Measurements from ENCODE around the gene CHSY1.
A peak's percentile ranks its signal among the peaks of the same experiment; 100 is the strongest.

CHSY1 gene

GRCh38 chr15:101181349-101181748 is 70.5 kb downstream of the CHSY1 start:
- Histone ChIP-seq H3K4me1 (ENCODE audit: control insufficient read depth, insufficient read depth, low read length) (peaks cover 39% of the 10 kb centered on the region), H3K27me3 (ENCODE audit: control insufficient read depth, insufficient read depth, low read length) (no peaks in the 10 kb centered on the region), H3K4me2 (ENCODE audit: low read length) (no peak overlapping the region)

GRCh38 chr15:101180620-101181307 is 71.1 kb downstream of the CHSY1 start:
- no peaks in the 10 kb centered on the region for H3K9me3 ChIP-seq (replicated peaks; ENCODE audit: low read length)
- H3K27me3 ChIP-seq (ENCODE audit: control insufficient read depth, insufficient read depth, low read length): no peaks in the 10 kb centered on the region
- peaks cover 17% of the 10 kb centered on the region for H3K36me3 ChIP-seq (ENCODE audit: insufficient read depth, low read length)
- peak overlapping the region; percentile 63 for H3K4me2 ChIP-seq (ENCODE audit: low read length)
- peak overlapping the region; percentile 68 for H3K9ac ChIP-seq (ENCODE audit: low read depth, low read length)
- no peak overlapping the region for H3K4me3 ChIP-seq (ENCODE audit: low read length)
- peaks cover 39% of the 10 kb centered on the region for H3K4me1 ChIP-seq (ENCODE audit: control insufficient read depth, insufficient read depth, low read length)

More at GRCh38 chr15:101181349-101181748, 70.5 kb downstream of the CHSY1 start:
- Histone ChIP-seq H3K36me3 (ENCODE audit: insufficient read depth, low read length) (peaks cover 17% of the 10 kb centered on the region), H3K4me3 (ENCODE audit: low read length) (no peak overlapping the region), H3K9ac (ENCODE audit: low read depth, low read length) (no peak overlapping the region), H3K9me3 (replicated peaks; ENCODE audit: low read length) (no peaks in the 10 kb centered on the region)

GRCh38 chr15:101179341-101180153 is 72.3 kb downstream of the CHSY1 start:
- Histone ChIP-seq H3K4me2 (ENCODE audit: low read length) (peak overlapping the region; percentile 67), H3K36me3 (ENCODE audit: insufficient read depth, low read length) (peaks cover 26% of the 10 kb centered on the region), H3K9me3 (replicated peaks; ENCODE audit: low read length) (no peaks in the 10 kb centered on the region), H3K4me3 (ENCODE audit: low read length) (peak overlapping the region; percentile 25), H3K4me1 (ENCODE audit: control insufficient read depth, insufficient read depth, low read length) (peaks cover 39% of the 10 kb centered on the region), H3K27me3 (ENCODE audit: control insufficient read depth, insufficient read depth, low read length) (no peaks in the 10 kb centered on the region), H3K9ac (ENCODE audit: low read depth, low read length) (peak overlapping the region; percentile 69)

GRCh38 chr15:101178931-101179330 is 72.9 kb downstream of the CHSY1 start:
- H3K36me3 ChIP-seq (ENCODE audit: insufficient read depth, low read length): peaks cover 32% of the 10 kb centered on the region

GRCh38 chr15:101178479-101178878 is 73.4 kb downstream of the CHSY1 start:
- peaks cover 35% of the 10 kb centered on the region for H3K36me3 ChIP-seq (ENCODE audit: insufficient read depth, low read length)
- H3K27me3 ChIP-seq (ENCODE audit: control insufficient read depth, insufficient read depth, low read length): no peaks in the 10 kb centered on the region
- H3K4me3 ChIP-seq (ENCODE audit: low read length): no peak overlapping the region
- H3K9me3 ChIP-seq (replicated peaks; ENCODE audit: low read length): no peaks in the 10 kb centered on the region
- peak overlapping the region; percentile 69 for H3K9ac ChIP-seq (ENCODE audit: low read depth, low read length)
- H3K4me2 ChIP-seq (ENCODE audit: low read length): no peak overlapping the region
- peaks cover 32% of the 10 kb centered on the region for H3K4me1 ChIP-seq (ENCODE audit: control insufficient read depth, insufficient read depth, low read length)

More at GRCh38 chr15:101178931-101179330, 72.9 kb downstream of the CHSY1 start:
- no peak overlapping the region for H3K4me3 ChIP-seq (ENCODE audit: low read length)
- peaks cover 37% of the 10 kb centered on the region for H3K4me1 ChIP-seq (ENCODE audit: control insufficient read depth, insufficient read depth, low read length)
- H3K9ac ChIP-seq (ENCODE audit: low read depth, low read length): peak overlapping the region; percentile 69
- peak overlapping the region; percentile 67 for H3K4me2 ChIP-seq (ENCODE audit: low read length)
- H3K9me3 ChIP-seq (replicated peaks; ENCODE audit: low read length): no peaks in the 10 kb centered on the region
- H3K27me3 ChIP-seq (ENCODE audit: control insufficient read depth, insufficient read depth, low read length): no peaks in the 10 kb centered on the region

GRCh38 chr15:101177866-101178265 is 74.0 kb downstream of the CHSY1 start:
- no peaks in the 10 kb centered on the region for H3K27me3 ChIP-seq (ENCODE audit: control insufficient read depth, insufficient read depth, low read length)
- H3K36me3 ChIP-seq (ENCODE audit: insufficient read depth, low read length): peaks cover 35% of the 10 kb centered on the region
- no peaks in the 10 kb centered on the region for H3K9me3 ChIP-seq (replicated peaks; ENCODE audit: low read length)
- peaks cover 29% of the 10 kb centered on the region for H3K4me1 ChIP-seq (ENCODE audit: control insufficient read depth, insufficient read depth, low read length)
- no peak overlapping the region for H3K4me3 ChIP-seq (ENCODE audit: low read length)
- no peak overlapping the region for H3K4me2 ChIP-seq (ENCODE audit: low read length)
- H3K9ac ChIP-seq (ENCODE audit: low read depth, low read length): no peak overlapping the region

- peaks cover 35% of the 10 kb centered on the region for H3K36me3 ChIP-seq (ENCODE audit: insufficient read depth, low read length)
- no peak overlapping the region for H3K4me2 ChIP-seq (ENCODE audit: low read length)
- H3K9ac ChIP-seq (ENCODE audit: low read depth, low read length): no peak overlapping the region
- no peaks in the 10 kb centered on the region for H3K9me3 ChIP-seq (replicated peaks; ENCODE audit: low read length)
- H3K4me1 ChIP-seq (ENCODE audit: control insufficient read depth, insufficient read depth, low read length): peaks cover 32% of the 10 kb centered on the region
- no peaks in the 10 kb centered on the region for H3K27me3 ChIP-seq (ENCODE audit: control insufficient read depth, insufficient read depth, low read length)
- H3K4me3 ChIP-seq (ENCODE audit: low read length): no peak overlapping the region
Measured at GRCh38 chr15:101176625-101177024, 75.2 kb downstream of the CHSY1 start.

- Histone ChIP-seq H3K36me3 (ENCODE audit: insufficient read depth, low read length) (peaks cover 31% of the 10 kb centered on the region), H3K4me2 (ENCODE audit: low read length) (no peak overlapping the region), H3K9me3 (replicated peaks; ENCODE audit: low read length) (no peaks in the 10 kb centered on the region), H3K4me1 (ENCODE audit: control insufficient read depth, insufficient read depth, low read length) (peaks cover 36% of the 10 kb centered on the region), H3K4me3 (ENCODE audit: low read length) (no peak overlapping the region), H3K9ac (ENCODE audit: low read depth, low read length) (no peak overlapping the region), H3K27me3 (ENCODE audit: control insufficient read depth, insufficient read depth, low read length) (no peaks in the 10 kb centered on the region)
Measured at GRCh38 chr15:101175401-101175800, 76.4 kb downstream of the CHSY1 start.

GRCh38 chr15:101174152-101174920 is 77.5 kb downstream of the CHSY1 start:
- H3K27me3 ChIP-seq (ENCODE audit: control insufficient read depth, insufficient read depth, low read length): no peaks in the 10 kb centered on the region
- H3K4me2 ChIP-seq (ENCODE audit: low read length): no peak overlapping the region
- H3K36me3 ChIP-seq (ENCODE audit: insufficient read depth, low read length): peaks cover 31% of the 10 kb centered on the region
- H3K9me3 ChIP-seq (replicated peaks; ENCODE audit: low read length): no peaks in the 10 kb centered on the region
- H3K4me1 ChIP-seq (ENCODE audit: control insufficient read depth, insufficient read depth, low read length): peaks cover 36% of the 10 kb centered on the region
- H3K4me3 ChIP-seq (ENCODE audit: low read length): no peak overlapping the region
- H3K9ac ChIP-seq (ENCODE audit: low read depth, low read length): no peak overlapping the region

GRCh38 chr15:101173233-101174119 is 78.4 kb downstream of the CHSY1 start:
- Histone ChIP-seq H3K9me3 (replicated peaks; ENCODE audit: low read length) (no peaks in the 10 kb centered on the region), H3K4me3 (ENCODE audit: low read length) (no peak overlapping the region), H3K4me2 (ENCODE audit: low read length) (no peak overlapping the region), H3K36me3 (ENCODE audit: insufficient read depth, low read length) (peaks cover 28% of the 10 kb centered on the region), H3K27me3 (ENCODE audit: control insufficient read depth, insufficient read depth, low read length) (no peaks in the 10 kb centered on the region), H3K9ac (ENCODE audit: low read depth, low read length) (no peak overlapping the region), H3K4me1 (ENCODE audit: control insufficient read depth, insufficient read depth, low read length) (peaks cover 39% of the 10 kb centered on the region)
